ENCODE data around the gene TVP23A.

- TF ChIP-seq CTCF (IDR thresholded peaks at IDR 0.05; ENCODE audit: low read depth, low read length) (no peak), POLR2A (IDR thresholded peaks at IDR 0.05; ENCODE audit: extremely low read depth, insufficient read length) (no peak), MAX (IDR thresholded peaks at IDR 0.05; ENCODE audit: low read depth, low read length) (no peak)
Measured at GRCh38 chr16:10828851-10829366, 10.3 kb upstream of the TVP23A start.

Measured in NB4 (cell line).